CD8-positive, alpha-beta memory T cell (primary cell): ENCODE data around the gene GNAQ. TPM values are rescaled to one million over a fixed set of nuclear protein-coding genes. Genes with fewer than 3 reads are reported as not detected.
"Not testable (repeated sequence)": the region's sequence is repeated elsewhere in the genome, so short reads cannot be mapped to it uniquely, and the experiment has no call there.

Experiments used
- CTCF ChIA-PET: fragments of 350-600 bp; sonication (Branson Sonifier 250); formaldehyde crosslinking; loops from one replicate; lab custom pipeline; 2021; ENCODE audit warnings: antibody characterized with exemption; lab: Charles Lee
- POLR2A ChIA-PET: fragments of 350-600 bp; sonication (Branson Sonifier 250); formaldehyde crosslinking; loops from one replicate; lab custom pipeline; 2021; ENCODE audit warnings: antibody characterized with exemption; lab: Charles Lee
- DNase-seq, 5 donors: peaks; one replicate each; pipeline versions ENCODE4 v3.0.0 to v3.0.0-alpha.2; 2020 to 2022; ENCODE audit warnings: mixed read lengths in 1 of 5
- H3K27ac ChIP-seq: one replicate; pipeline ENCODE4 v1.7.0; 2013; ENCODE audit warnings: low read depth, mild to moderate bottlenecking, low read length, moderate library complexity
- H3K27me3 ChIP-seq: 2 replicates; pipeline ENCODE4 v1.7.0; 2013; ENCODE audit warnings: low read length, mild to moderate bottlenecking; ENCODE audit not compliant: insufficient read depth, poor library complexity, severe bottlenecking
- H3K36me3 ChIP-seq: 2 replicates; pipeline ENCODE4 v1.7.0; 2013; ENCODE audit warnings: mild to moderate bottlenecking, low read length, moderate library complexity; ENCODE audit not compliant: insufficient read depth
- H3K4me1 ChIP-seq: 2 replicates; pipeline ENCODE4 v1.7.0; 2013; ENCODE audit warnings: mild to moderate bottlenecking, low read length, moderate library complexity; ENCODE audit not compliant: insufficient read depth
- H3K4me3 ChIP-seq: 2 replicates; pipeline ENCODE4 v1.7.0; 2013; ENCODE audit warnings: mild to moderate bottlenecking, low read length
- H3K9me3 ChIP-seq: 2 replicates; pipeline ENCODE4 v1.7.0; 2013; ENCODE audit warnings: mild to moderate bottlenecking, low read length
- H3K27ac Mint-ChIP-seq, 8 donors: one replicate each; pipeline ENCODE4 v1.8.0; 2020 to 2021; ENCODE audit warnings: mixed read lengths in 8 of 8, mild to moderate bottlenecking in 6 of 8, inconsistent platforms in 3 of 8, moderate library complexity in 3 of 8
- H3K27me3 Mint-ChIP-seq, 2 donors: one replicate each; pipeline ENCODE4 v1.8.0; 2020 to 2021; ENCODE audit warnings: mixed read lengths in 2 of 2, mild to moderate bottlenecking in 1 of 2, moderate library complexity in 1 of 2
- H3K36me3 Mint-ChIP-seq, 3 donors: one replicate each; pipeline ENCODE4 v1.8.0; 2020 to 2021; ENCODE audit warnings: mixed read lengths in 3 of 3, inconsistent platforms in 1 of 3, mild to moderate bottlenecking in 1 of 3
- H3K4me1 Mint-ChIP-seq, 3 donors: one replicate each; pipeline ENCODE4 v1.8.0; 2020 to 2021; ENCODE audit warnings: mixed read lengths in 3 of 3, inconsistent platforms in 1 of 3, mild to moderate bottlenecking in 1 of 3
- H3K4me3 Mint-ChIP-seq, 7 donors: one replicate each; pipeline ENCODE4 v1.8.0; 2020 to 2021; ENCODE audit warnings: mixed read lengths in 7 of 7, mild to moderate bottlenecking in 6 of 7, moderate library complexity in 4 of 7, inconsistent platforms in 2 of 7
- H3K9me3 Mint-ChIP-seq, 5 donors: one replicate each; pipeline ENCODE4 v1.8.0; 2020 to 2022; ENCODE audit warnings: mixed read lengths in 5 of 5, mild to moderate bottlenecking in 3 of 5, moderate library complexity in 2 of 5, inconsistent platforms in 1 of 5
- polyA plus RNA-seq: library from polyadenylated mRNA; unstranded; fragments of 300-500 nt; fragmentation: Illumina TruSeq; gene quantifications from one replicate; pipeline ENCODE4 v1.2.3, GENCODE V29; 2021
- total RNA-seq, 2 experiments: library from RNA; stranded (reverse); gene quantifications; one replicate each; pipeline ENCODE4 v1.2.3, GENCODE V29; 2021

GNAQ gene
- total and polyA plus RNA-seq, 3 experiments from 2014 or later, result 7.5 to 19.8 (median 17.1) TPM

GRCh38 chr9:77718298-77718640, 313.3 kb downstream of the GNAQ start:
- H3K4me1 Mint-ChIP-seq, H3K9me3 ChIP-seq, DNase-seq, H3K27ac Mint-ChIP-seq, H3K27me3 ChIP-seq, H3K27ac ChIP-seq, H3K4me3 Mint-ChIP-seq, H3K9me3 Mint-ChIP-seq, POLR2A ChIA-PET, H3K4me1 ChIP-seq, CTCF ChIA-PET, H3K27me3 Mint-ChIP-seq, H3K36me3 ChIP-seq, H3K4me3 ChIP-seq: not testable (repeated sequence)
- peaks cover 0 to 19% (median 6%) of the 10 kb centered on the region in 3 donors for H3K36me3 Mint-ChIP-seq

GRCh38 chr9:77717608-77718297, 313.9 kb downstream of the GNAQ start:
- H3K27me3 Mint-ChIP-seq, H3K27ac ChIP-seq, H3K4me1 ChIP-seq, POLR2A ChIA-PET, CTCF ChIA-PET, H3K36me3 ChIP-seq, H3K4me3 ChIP-seq, H3K4me3 Mint-ChIP-seq, H3K27me3 ChIP-seq, DNase-seq, H3K9me3 Mint-ChIP-seq, H3K4me1 Mint-ChIP-seq, H3K9me3 ChIP-seq: not testable (repeated sequence)
- Mint-ChIP-seq H3K36me3 (peaks cover 0 to 15% (median 6%) of the 10 kb centered on the region in 3 donors), H3K27ac (peak overlapping the region in 1 of 8 donors; percentile 45)

DNA sequence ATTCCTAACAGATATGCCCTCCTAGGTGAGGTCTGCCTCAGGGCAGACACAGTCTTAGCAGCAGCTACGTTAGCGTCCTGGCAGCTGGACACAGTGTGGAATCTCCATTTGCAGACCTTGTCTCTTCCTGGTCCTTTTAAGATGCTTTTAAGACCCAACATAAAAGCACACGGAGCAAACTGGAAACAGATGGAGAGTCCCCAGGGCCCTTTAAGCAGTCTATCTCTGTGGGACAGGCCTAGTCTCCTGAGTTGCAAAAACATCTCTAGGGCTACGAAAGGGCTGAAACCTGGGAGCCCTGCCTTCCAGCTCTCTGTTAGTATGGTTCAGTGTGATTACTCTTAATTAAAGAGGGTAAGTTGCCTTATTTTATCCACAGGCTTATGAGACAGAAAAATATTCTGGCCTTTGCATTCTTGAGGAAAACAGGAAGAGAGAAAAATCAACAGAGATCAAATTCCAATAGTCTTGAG, 317.5 kb downstream of the GNAQ start:
- DNase-seq, result no peak
- H3K27ac Mint-ChIP-seq, result no peak overlapping the region
- ChIA-PET CTCF (no interaction called here), POLR2A (no interaction called here)
- H3K4me1 Mint-ChIP-seq, result no peaks in the 10 kb centered on the region
- H3K27ac ChIP-seq, result no peak overlapping the region
- H3K4me1 ChIP-seq, result no peaks in the 10 kb centered on the region
- no peaks in the 10 kb centered on the region for H3K36me3 ChIP-seq
- H3K9me3 Mint-ChIP-seq, result peaks cover 0 to 14% (median 8%) of the 10 kb centered on the region in 5 donors
- H3K36me3 Mint-ChIP-seq, result peaks cover 0 to 2% (median under 1%) of the 10 kb centered on the region in 3 donors
- H3K4me3 ChIP-seq, result no peak overlapping the region
- H3K4me3 Mint-ChIP-seq, result no peak overlapping the region
- no peaks in the 10 kb centered on the region for H3K9me3 ChIP-seq
- peaks cover 0 to 4% of the 10 kb centered on the region in 2 donors for H3K27me3 Mint-ChIP-seq
- H3K27me3 ChIP-seq, result no peaks in the 10 kb centered on the region

DNA sequence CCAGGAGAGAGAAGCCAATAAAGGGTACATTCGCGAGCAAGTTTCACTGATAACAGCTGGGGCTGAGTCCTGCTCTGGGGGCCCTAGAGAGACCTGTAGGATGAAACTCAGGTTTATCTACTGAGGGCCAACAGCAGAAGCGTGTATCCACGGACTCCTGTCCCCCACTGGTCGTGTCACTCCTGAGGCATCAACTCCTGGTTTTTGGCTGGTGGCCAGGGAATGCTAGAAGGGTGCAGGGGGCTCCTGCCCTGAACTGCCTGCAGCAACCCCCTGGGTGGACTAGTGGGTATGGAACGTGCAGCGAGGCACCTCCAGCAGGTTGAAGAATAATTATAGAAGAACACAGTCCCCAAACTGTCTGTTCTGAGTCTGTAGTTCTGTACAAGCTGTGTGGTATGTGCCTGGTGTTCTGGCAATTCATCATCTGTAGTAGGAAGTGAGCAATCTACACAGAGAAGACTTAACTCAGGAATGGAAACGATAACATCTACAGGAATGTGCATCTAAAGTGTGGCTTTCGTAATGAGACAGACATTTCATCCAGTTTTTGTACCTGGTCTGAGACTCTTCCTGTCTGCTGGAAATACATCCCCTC, 319.0 kb downstream of the GNAQ start:
- Histone ChIP-seq H3K36me3 (no peaks in the 10 kb centered on the region), H3K4me3 (no peak overlapping the region), H3K27ac (no peak overlapping the region), H3K27me3 (no peaks in the 10 kb centered on the region), H3K4me1 (no peaks in the 10 kb centered on the region), H3K9me3 (no peaks in the 10 kb centered on the region)
- H3K27me3 Mint-ChIP-seq, result peaks cover 0 to 4% of the 10 kb centered on the region in 2 donors
- no peak for DNase-seq
- H3K4me3 Mint-ChIP-seq, result no peak overlapping the region
- H3K9me3 Mint-ChIP-seq, result peaks cover 3 to 23% (median 13%) of the 10 kb centered on the region in 5 donors
- no peak overlapping the region for H3K27ac Mint-ChIP-seq
- CTCF ChIA-PET, result no interaction called here
- H3K36me3 Mint-ChIP-seq, result peaks cover 0 to 8% (median 4%) of the 10 kb centered on the region in 3 donors
- H3K4me1 Mint-ChIP-seq, result no peaks in the 10 kb centered on the region
- POLR2A ChIA-PET, result no interaction called here

DNA sequence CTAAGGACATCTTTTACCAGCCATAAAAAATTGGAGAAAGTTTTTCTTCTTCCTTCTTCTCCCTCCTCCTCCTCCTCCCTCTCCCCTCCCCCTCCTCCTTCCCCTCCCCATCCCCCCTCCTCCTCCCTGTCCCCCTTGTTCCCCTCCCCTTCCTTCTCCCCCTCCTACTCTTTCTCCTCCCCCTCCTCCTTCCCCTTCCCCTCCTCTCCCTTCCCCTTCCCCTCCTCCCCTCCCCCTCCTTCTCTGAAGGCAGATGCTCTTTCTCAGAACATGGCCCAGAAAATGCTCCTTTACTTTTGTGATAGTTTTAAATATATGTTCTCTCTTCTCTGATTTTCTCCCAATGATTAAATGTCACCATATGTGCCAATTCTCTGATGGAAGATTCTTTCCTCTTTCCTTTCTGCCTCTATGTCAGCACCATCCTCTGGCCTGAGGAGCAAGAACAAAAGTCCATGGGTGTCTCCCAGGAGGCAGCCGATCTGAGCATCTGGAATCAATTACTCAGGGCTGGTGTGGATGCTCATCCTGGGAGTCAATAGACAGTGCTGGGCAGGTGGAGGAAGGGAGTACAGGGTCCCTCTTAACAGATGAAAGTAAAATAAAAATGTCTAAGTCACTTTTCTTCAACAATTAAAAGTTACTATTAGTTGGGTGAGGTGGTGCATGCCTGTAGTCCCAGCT, 320.5 kb downstream of the GNAQ start:
- ChIA-PET CTCF (no interaction called here), POLR2A (no interaction called here)
- H3K27ac ChIP-seq, result no peak overlapping the region
- H3K4me3 ChIP-seq, result no peak overlapping the region
- Mint-ChIP-seq H3K27me3 (peaks cover 0 to 7% of the 10 kb centered on the region in 2 donors), H3K4me3 (no peak overlapping the region), H3K36me3 (peaks cover 0 to 6% (median 4%) of the 10 kb centered on the region in 3 donors), H3K4me1 (no peaks in the 10 kb centered on the region), H3K9me3 (peaks cover 3 to 27% (median 13%) of the 10 kb centered on the region in 5 donors), H3K27ac (no peak overlapping the region)
- no peaks in the 10 kb centered on the region for H3K9me3 ChIP-seq
- no peaks in the 10 kb centered on the region for H3K27me3 ChIP-seq
- H3K4me1 ChIP-seq, result no peaks in the 10 kb centered on the region
- no peak for DNase-seq
- no peaks in the 10 kb centered on the region for H3K36me3 ChIP-seq

GRCh38 chr9:77710316-77710715, 321.3 kb downstream of the GNAQ start:
- Histone ChIP-seq H3K9me3 (no peaks in the 10 kb centered on the region), H3K4me3 (no peak overlapping the region), H3K27me3 (no peaks in the 10 kb centered on the region), H3K27ac (no peak overlapping the region), H3K4me1 (no peaks in the 10 kb centered on the region), H3K36me3 (no peaks in the 10 kb centered on the region)
- Mint-ChIP-seq H3K9me3 (peaks cover 3 to 27% (median 13%) of the 10 kb centered on the region in 5 donors), H3K27ac (peak overlapping the region in 1 of 8 donors; percentile 74), H3K4me3 (no peak overlapping the region), H3K36me3 (peaks cover 0 to 6% (median 4%) of the 10 kb centered on the region in 3 donors), H3K4me1 (no peaks in the 10 kb centered on the region), H3K27me3 (peaks cover 0 to 9% of the 10 kb centered on the region in 2 donors)
- POLR2A ChIA-PET, result no interaction called here
- CTCF ChIA-PET, result no interaction called here
- no peak for DNase-seq

GRCh38 chr9:77708064-77708815, 323.4 kb downstream of the GNAQ start:
- Mint-ChIP-seq H3K4me1 (no peaks in the 10 kb centered on the region), H3K27me3 (peaks cover 4 to 9% of the 10 kb centered on the region in 2 donors), H3K36me3 (peaks cover 0 to 6% (median 4%) of the 10 kb centered on the region in 3 donors), H3K4me3 (no peak overlapping the region), H3K27ac (no peak overlapping the region), H3K9me3 (peaks cover 5 to 32% (median 19%) of the 10 kb centered on the region in 5 donors)
- Histone ChIP-seq H3K4me1 (no peaks in the 10 kb centered on the region), H3K4me3 (no peak overlapping the region), H3K27me3 (no peaks in the 10 kb centered on the region), H3K9me3 (no peaks in the 10 kb centered on the region), H3K27ac (no peak overlapping the region), H3K36me3 (no peaks in the 10 kb centered on the region)
- no peak for DNase-seq
- CTCF ChIA-PET, result no interaction called here
- POLR2A ChIA-PET, result no interaction called here
